ENCODE measurements around the gene RHBDF2. TPM values are rescaled to one million over a fixed set of nuclear protein-coding genes. Genes with fewer than 3 reads are reported as not detected.

RHBDF2 gene
- total RNA-seq, 1 donor from 2014 or later = 12.3 TPM

- H3K36me3 Mint-ChIP-seq = no peaks in the 10 kb centered on the region
- DNase-seq (ENCODE audit: extremely low spot score, unreplicated experiment) = no peak
- no peaks in the 10 kb centered on the region for H3K9me3 Mint-ChIP-seq
- H3K27ac Mint-ChIP-seq = no peak overlapping the region
- peaks cover 12% of the 10 kb centered on the region for H3K27me3 Mint-ChIP-seq
- TF ChIP-seq, protein P1, sequence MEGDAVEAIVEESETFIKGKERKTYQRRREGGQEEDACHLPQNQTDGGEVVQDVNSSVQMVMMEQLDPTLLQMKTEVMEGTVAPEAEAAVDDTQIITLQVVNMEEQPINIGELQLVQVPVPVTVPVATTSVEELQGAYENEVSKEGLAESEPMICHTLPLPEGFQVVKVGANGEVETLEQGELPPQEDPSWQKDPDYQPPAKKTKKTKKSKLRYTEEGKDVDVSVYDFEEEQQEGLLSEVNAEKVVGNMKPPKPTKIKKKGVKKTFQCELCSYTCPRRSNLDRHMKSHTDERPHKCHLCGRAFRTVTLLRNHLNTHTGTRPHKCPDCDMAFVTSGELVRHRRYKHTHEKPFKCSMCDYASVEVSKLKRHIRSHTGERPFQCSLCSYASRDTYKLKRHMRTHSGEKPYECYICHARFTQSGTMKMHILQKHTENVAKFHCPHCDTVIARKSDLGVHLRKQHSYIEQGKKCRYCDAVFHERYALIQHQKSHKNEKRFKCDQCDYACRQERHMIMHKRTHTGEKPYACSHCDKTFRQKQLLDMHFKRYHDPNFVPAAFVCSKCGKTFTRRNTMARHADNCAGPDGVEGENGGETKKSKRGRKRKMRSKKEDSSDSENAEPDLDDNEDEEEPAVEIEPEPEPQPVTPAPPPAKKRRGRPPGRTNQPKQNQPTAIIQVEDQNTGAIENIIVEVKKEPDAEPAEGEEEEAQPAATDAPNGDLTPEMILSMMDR (conservative IDR thresholded peaks at IDR 0.05) = peak; percentile 83
- peaks cover 42% of the 10 kb centered on the region for H3K4me1 Mint-ChIP-seq (ENCODE audit: unreplicated experiment)
- H3K4me3 Mint-ChIP-seq = no peak overlapping the region
Observed at GRCh38 chr17:76547183-76547641, 46.0 kb upstream of the RHBDF2 start.

DNA sequence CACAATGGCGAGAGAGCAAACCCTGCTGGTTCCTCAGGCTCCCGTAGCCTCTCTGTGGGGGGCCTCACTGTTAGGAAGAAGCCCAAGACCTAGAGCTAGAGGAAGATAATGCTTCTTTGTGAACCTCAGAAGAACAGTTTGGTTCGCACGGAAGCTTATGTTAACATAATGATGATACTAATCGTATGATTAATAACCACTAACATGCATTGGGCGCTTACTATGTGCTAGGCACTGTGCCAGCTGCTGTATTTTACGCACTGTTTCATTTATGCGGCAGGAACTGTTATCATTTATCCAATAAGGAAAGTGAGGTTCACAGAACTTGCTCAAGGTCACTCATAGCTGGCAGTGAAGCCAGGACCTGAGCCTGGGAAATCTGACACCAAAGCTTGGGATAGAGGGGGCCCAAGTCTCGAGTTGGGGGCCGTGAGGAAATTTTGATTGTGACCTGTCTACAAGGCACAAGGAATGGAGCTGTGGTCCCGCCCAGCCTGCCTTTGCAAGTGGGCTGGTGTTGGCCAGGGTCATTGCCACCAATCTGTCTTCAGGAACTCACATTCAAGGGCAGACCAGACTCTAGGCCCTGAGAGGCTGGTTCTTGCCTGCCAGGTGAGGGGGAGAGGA, 45.4 kb upstream of the RHBDF2 start:
- no peak for DNase-seq (ENCODE audit: extremely low spot score, unreplicated experiment)
- H3K4me1 Mint-ChIP-seq (ENCODE audit: unreplicated experiment) = peaks cover 47% of the 10 kb centered on the region
- H3K27ac Mint-ChIP-seq = no peak overlapping the region
- H3K27me3 Mint-ChIP-seq = peaks cover 17% of the 10 kb centered on the region
- no peaks in the 10 kb centered on the region for H3K9me3 Mint-ChIP-seq
- TF ChIP-seq, protein P1 (conservative IDR thresholded peaks at IDR 0.05) = no peak
- no peak overlapping the region for H3K4me3 Mint-ChIP-seq
- H3K36me3 Mint-ChIP-seq = no peaks in the 10 kb centered on the region

GRCh38 chr17:76545918-76546555, 44.8 kb upstream of the RHBDF2 start:
- TF ChIP-seq, protein P1 (conservative IDR thresholded peaks at IDR 0.05) = no peak
- Mint-ChIP-seq H3K27me3 (peaks cover 17% of the 10 kb centered on the region), H3K4me1 (ENCODE audit: unreplicated experiment) (peaks cover 49% of the 10 kb centered on the region), H3K9me3 (no peaks in the 10 kb centered on the region), H3K4me3 (no peak overlapping the region), H3K36me3 (no peaks in the 10 kb centered on the region), H3K27ac (no peak overlapping the region)
- no peak for DNase-seq (ENCODE audit: extremely low spot score, unreplicated experiment)

DNA sequence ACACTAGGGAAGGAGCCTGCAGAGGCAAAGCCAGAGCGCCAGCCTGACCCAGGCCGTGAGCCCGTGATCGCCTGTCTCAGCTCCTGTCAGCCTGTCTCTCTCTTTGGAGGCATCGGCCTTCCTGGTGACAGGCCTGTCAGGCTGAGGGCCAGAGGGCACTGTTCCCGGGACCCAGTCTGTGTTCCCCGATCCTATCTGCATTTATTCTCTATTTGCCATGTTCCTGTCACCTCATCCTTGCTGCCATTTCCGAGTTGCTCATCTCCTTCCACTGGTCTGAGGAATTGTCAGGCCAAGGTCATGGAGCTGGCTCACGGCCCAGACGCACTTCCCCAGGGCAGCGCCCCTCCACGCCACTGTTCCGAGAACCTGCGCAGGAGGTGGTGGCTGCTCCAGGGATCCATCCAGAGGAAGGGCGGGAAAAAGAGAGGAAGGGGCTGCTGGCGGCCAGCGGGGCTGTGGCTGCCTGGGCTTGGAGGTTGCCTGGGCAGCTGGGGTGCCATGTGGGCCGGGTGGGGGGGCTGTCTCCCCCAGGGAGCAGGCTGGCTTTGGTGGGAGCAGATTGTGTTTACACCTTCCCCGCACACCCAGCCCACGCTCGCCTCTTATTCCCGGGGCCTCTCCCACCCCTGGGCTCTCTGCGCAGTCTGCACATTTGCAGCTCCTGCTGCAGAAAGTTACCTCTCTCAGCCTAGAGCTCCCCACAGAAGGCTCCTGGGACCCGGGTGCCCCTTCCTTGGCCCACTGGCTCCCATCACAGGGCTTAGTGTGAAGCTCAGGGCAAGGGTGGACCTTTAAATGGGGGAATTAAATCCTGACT, 43.5 kb upstream of the RHBDF2 start:
- Mint-ChIP-seq H3K4me1 (ENCODE audit: unreplicated experiment) (peaks cover 53% of the 10 kb centered on the region), H3K9me3 (no peaks in the 10 kb centered on the region), H3K4me3 (peak overlapping the region; percentile 67), H3K27ac (no peak overlapping the region), H3K36me3 (no peaks in the 10 kb centered on the region), H3K27me3 (peaks cover 23% of the 10 kb centered on the region)
- DNase-seq (ENCODE audit: extremely low spot score, unreplicated experiment) = no peak
- TF ChIP-seq, protein P1 (conservative IDR thresholded peaks at IDR 0.05) = no peak

GRCh38 chr17:76543826-76544545, 42.8 kb upstream of the RHBDF2 start:
- peaks cover 30% of the 10 kb centered on the region for H3K27me3 Mint-ChIP-seq
- TF ChIP-seq, protein P1 (conservative IDR thresholded peaks at IDR 0.05) = no peak
- H3K36me3 Mint-ChIP-seq = no peaks in the 10 kb centered on the region
- H3K4me1 Mint-ChIP-seq (ENCODE audit: unreplicated experiment) = peaks cover 60% of the 10 kb centered on the region
- peak overlapping the region; percentile 73 for H3K4me3 Mint-ChIP-seq
- DNase-seq (ENCODE audit: extremely low spot score, unreplicated experiment) = no peak
- H3K9me3 Mint-ChIP-seq = no peaks in the 10 kb centered on the region
- peak overlapping the region; percentile 60 for H3K27ac Mint-ChIP-seq

Data from type B pancreatic cell (in vitro differentiated cells).